HL-60/S4 treated with phorbol 12-myristate 13-acetate at 8.2 ng/mL for 4 days and 3 days (cell line): ENCODE data around the gene GBX1.

Experiments used
- in situ Hi-C: fragments of 300-500 bp; cut with MboI; formaldehyde crosslinking; loops from 2 replicates; pipeline ENCODE4 v1.15.0; 2022; ENCODE audit warnings: low sequenced_read_pairs

The GBX1 gene

DNA sequence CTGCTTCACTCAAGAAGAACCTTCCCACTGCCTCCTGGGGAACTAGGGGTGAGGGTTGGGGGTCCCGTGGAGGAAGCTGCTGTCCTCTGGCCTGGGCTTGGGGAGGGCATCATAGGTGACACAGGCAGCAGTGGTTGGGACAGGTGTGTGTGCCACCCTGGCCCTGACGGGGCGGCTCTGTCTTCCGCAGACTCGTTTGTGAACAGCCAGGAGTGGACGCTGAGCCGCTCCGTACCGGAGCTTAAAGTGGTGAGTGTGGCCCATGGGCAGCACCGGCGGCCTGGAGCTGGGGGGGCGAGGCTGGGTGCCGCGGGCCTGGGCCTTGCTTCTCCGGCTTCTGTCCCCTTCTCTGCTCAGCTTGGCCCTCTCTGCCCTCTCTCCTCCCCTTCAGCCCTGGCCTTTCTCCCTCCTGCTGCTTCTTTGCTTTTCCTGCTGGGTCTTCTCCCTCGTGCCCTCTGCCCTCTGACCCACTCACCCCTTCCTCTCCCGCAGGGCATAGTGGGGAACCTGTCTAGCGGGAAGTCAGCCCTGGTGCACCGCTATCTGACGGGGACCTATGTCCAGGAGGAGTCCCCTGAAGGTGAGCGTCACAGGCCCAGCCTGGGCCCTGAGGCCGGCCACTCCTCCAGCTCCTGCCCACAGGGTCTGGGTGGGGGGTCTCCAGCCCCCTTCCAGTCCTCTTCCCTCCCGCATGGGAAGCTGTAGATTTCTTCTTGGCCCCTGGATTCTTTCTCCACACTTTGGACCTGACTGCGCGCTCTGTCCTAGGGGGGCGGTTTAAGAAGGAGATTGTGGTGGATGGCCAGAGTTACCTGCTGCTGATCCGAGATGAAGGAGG lies 50.7 kb downstream of the GBX1 start:
- in situ Hi-C loops = loop anchor here (25.0 kb wide), 1 partner anchor 330 kb away; no protein-coding TSS in a partner anchor

DNA sequence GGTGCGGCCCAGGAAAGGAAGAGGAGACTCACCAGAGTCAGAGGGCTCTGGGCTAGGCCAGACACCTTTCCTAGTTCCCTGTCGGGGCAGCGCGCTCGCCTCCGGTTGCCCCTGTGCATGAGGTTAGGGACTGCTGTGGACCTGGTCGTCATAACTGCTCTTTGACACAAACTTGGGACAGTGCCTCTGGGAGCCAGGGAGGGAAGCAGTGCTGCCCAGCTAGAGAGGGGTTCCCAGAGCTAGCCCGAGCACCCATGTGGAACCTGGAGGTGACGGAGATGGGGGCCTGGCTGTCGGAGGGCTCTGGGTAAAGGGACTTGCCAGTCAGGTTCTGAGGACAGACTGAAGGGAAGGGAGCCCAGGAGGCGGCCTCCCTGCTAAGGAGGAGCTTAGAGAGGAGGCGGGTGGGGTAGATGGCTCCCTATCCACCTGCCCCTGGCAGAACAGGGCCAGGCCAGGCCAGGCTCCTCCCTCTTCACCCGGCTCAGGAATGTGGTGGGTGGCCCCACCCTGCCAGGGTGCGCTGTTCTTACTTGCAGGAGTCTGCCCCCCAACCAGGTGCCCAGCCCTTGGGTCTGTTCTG lies 51.6 kb downstream of the GBX1 start:
- in situ Hi-C loops = loop anchor here (25.0 kb wide), 1 partner anchor 329 kb away; no protein-coding TSS in a partner anchor

DNA sequence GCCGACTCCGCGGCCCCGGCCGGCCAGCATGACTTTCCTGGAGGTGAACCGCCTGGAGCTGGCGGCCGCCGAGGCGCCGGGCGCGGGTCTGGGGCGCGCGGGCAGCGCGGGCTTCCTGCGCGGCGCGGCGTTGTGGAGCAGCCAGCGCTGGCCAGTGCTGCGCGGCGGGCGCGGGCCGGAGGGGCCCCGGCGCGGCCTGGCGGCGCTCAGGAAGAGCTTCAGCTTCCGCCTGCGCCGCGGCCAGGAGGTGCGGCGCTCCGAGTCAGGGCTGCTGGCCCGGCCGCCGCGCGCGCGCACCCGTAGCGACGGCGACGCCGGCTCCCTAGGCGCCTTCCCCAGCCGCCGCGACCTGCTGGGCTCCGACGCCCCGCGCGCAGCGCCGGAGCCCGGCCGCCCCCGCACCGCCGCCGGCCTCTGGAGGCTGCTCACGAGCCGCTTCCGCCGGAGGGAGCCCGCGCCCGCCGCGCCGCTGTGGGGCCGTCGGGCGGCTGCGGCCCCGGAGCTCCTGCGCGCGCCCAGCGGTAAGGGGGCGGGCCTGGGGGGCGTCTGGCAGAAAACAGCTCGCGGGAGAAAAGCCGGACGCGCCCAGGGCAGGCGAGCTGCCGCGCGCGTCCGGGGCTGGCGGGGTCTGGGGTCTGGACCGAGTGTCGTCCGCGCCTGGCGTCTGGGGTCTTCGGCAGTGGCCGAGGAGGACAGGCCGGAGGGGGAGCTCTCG lies 52.2 kb downstream of the GBX1 start:
- in situ Hi-C loops = loop anchor here (25.0 kb wide), 1 partner anchor 328 kb away; no protein-coding TSS in a partner anchor

DNA sequence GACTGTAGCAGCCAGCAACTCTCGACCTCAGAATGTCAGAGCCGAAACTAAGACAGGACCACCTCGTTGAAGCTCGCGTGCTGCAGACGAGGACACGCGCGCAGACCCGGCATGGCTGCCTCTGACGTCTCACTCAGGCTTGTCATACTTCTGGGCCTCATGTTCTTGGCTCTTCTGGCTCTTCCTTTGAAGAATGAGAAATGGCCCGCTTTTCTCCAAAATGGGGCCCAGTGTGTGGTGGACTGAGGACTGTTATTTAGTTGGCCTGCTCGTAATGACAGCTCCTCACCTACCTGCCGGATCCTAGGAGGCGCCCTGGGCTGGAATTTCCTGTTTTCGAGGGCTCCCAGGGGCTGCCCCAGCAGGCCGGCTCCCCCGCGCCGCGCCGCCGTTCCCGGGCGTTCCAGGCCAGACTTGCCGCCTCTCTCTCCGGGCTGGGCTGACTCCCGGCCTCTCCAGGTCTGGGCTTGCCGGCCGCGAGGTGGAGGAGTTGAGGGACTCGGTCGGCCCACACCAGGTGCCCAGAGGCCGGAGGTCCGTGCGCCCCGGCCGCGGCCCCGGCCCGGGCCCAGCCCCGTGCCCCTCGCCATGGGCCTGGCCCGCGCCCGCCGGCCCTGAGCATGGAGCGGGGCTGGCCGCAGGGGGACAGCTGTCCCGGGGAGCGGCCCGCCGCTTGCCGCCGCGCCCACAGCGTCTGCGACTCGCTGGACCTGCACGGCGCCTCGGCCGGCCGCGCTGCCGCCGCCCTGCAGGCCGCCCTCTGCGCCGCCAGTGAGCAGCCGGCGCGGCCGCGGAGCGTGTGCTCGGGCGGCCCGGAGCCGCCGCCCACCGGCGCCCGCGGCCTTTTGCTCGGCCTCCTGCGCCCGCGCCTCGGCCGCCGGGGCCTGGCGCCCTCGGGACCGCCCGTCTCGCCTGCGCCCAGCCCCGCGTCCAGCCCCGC lies 53.1 kb downstream of the GBX1 start:
- in situ Hi-C loops = loop anchor here (25.0 kb wide), 1 partner anchor 327 kb away; no protein-coding TSS in a partner anchor

DNA sequence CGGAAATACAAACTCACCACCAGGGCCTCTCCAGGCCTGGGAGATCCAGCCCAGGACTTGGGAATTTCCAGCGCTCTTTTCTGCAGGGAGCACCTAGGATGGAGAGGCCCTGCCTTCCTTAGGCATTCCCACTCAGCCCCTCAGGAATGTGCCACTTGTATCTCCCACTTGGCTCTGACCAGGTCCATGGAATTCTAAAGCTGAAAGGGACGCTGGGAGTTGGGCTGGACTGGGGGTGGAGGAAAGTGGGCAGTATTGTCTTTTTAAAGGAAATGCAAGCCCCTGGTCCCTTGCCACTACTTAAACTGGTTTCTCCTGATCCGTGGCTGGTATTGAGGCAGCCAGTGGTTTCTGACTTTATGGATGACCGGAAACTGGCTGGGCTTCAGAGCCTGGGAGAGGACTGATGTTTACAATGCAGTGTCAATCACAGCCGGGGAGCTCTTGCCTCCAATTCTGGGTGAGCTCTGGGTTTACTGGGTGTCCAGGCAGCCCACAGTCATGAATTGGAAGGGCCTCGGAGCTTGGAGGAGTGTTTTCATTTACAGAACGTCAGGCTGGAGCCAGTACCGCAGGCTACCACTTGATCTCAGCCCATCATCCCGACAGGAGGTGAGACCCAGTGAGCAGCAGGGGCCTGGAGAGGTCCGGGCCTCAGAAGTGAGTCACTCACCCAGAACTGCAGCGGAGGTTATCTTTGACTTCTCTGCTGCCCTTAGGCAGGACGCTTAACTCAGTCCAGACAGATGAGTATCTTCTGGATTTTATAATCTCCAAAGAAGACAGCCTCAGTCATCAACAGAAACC lies 53.9 kb downstream of the GBX1 start:
- in situ Hi-C loops = loop anchor here (25.0 kb wide), 1 partner anchor 326 kb away; no protein-coding TSS in a partner anchor

DNA sequence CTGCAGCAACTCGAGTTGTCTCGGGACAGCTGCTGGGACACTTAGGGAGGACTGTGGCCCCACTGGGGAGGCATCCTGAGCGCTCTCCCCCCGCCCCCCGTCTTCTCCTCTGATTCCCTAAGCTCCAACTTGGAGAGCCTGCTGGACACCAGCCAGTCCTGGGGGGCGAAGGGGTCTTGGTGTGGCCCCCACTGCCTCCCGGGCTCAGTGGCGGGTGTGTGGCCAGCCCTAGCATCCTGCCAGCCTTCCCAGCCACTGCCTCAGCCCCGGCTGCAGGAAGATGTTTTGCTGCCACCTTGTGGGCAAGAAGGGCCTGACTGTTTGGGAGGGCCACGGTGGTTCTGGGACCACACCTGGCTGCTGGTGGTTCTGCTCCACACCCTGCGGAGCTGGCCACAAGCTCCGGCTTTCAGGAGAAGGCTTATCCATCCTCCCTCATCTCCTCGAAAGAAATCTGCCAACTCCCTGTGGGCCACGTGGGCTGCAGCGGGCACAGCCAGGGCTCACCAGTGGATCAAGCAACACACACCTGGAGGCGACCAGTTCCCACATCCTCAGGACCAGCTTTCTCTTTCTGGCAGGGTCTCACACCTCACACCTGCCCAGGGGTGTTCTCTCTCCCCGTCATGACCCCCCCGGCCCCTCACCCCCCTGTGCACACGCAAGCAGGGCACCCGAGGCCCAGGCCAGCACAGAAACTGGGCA lies 56.4 kb downstream of the GBX1 start:
- in situ Hi-C loops = loop anchor here (25.0 kb wide), 1 partner anchor 324 kb away; no protein-coding TSS in a partner anchor

DNA sequence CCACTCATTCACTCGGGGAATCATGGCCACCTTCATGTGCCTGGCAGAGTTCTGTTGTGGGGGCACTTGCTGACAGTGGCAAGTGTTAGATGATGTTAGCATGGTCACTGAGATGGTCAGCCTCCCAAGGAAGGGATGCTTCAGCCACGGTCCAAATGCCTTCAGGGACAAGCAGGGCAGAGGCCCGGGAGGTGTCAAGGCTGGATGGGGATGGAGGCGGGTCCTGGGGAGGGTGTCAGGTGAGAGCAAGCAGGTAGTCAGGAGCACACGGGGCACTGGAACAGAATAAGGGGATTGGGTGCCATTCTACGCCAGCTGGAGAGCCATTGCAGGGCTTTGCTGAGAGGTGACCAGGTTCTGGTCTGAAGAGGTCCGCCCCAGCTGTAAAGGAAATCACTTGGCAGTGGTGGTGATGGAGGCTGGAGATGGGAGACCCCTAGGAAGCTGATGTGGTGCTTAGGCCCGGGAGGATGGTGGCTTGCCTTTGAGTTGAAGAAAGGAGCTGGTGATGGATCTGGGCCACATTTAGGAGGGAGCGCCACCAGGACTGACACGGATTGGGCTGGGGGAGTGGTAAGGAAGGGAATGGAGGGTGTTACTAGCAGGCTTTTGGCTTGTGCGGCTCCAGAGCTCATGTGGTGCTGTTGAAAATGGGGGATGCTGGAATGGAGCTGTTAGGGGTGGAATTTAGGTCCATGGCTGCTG lies 57.1 kb downstream of the GBX1 start:
- in situ Hi-C loops = loop anchor here (25.0 kb wide), 1 partner anchor 323 kb away; no protein-coding TSS in a partner anchor

DNA sequence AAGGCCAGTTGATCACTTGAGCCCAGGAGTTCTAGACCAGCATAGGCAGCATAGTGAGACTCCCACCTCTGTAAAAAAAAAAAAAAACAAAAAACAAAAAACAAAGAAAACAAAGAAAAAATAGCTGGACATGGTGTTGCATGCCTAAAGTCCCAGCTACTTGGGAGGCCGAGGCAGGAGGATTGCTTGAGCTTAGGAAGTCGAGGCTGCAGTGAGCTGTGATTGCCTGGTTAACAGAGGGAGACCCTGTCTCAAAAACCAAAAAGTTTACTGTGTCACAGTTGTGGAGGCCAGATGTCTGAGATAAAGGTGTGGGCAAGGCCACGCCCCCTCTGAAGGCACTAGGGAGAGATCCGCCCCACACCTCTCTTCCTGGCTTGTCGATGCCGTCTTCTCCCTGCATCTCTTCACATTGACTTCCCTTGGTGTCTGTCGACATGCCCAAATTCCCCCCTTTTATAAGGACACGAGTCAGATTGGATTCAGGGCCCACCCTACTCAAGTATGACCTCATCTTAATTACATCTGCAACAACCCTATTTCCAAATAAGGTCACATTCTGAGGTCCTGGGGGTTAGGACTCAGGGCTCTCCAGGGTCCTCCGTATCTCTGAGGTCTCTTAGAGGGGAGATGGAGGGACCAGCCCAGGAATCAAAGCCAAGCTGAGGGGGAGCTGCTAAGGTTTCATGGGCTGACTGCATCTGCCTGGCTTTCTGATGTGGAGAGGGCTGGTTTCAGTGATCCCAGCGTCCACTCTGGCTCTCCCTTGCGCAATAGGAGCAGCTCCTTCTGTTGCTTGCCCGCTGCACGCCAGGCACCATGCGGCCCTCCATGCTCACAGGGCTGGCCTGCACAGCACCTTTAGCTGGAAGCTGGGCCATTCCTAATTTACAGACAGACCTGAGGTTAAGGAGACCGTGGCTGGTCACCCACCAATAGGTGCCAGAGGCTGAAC lies 58.1 kb downstream of the GBX1 start:
- in situ Hi-C loops = loop anchor here (25.0 kb wide), 1 partner anchor 322 kb away; no protein-coding TSS in a partner anchor

DNA sequence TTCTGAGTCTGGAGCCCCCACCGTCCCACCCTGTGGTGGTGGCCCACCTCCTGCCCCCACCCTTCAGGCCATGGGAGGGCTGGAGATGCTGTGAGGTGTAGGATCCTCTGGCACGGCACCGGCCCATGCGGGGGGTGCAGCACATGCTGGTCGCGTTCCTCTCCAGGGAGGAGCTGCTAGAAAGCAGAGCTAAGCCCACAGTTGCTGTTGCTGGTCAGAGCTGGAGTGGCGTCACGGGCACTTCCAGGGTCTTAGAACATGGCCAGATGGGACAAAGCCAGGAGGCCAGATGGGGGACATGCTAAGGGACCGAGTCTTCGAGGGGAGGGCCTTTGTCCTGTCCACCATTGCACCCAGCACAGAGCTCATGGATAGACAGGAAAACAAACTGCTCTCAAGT lies 59.6 kb downstream of the GBX1 start:
- in situ Hi-C loops = loop anchor here (25.0 kb wide), 1 partner anchor 321 kb away; no protein-coding TSS in a partner anchor

DNA sequence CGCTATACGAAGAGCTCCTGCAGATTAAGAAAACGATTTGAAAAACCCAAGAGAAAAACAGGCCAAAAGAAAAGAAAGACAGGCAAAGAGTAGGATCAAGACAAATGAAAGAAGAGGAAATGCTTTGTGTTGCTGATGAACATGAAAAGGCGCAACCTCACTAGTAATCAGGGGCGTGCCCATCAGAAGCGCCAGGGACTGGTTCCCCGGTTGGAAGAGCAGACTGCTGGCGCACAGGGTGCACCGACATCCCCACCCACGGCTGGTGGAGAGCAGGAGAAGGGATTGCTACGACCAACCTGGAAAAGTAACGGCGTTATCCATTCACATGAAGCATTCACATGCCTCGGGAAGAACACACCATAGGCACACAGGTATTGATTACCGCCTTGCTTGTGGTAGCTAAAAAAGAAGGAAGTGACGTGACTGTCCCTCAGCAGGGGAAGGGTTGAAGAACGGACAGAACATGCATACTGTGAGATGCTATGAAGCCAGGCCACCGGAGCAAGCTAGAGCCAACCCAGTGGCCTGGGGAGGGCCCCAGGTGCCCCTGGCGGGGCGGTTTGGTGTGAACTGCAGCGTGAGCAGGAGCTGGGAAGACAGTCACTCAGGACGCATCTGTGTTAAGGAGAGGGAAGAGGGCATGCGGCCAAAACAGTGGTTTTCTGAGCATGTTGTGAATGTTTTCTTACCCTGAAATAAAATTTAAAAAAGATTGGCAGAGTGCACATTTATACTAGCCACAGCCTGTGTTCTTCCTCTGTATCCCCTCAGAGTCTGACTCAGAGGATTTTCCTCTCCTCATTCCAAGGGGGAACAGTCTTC lies 62.9 kb downstream of the GBX1 start:
- in situ Hi-C loops = loop anchor here (25.0 kb wide), 1 partner anchor 317 kb away; no protein-coding TSS in a partner anchor

DNA sequence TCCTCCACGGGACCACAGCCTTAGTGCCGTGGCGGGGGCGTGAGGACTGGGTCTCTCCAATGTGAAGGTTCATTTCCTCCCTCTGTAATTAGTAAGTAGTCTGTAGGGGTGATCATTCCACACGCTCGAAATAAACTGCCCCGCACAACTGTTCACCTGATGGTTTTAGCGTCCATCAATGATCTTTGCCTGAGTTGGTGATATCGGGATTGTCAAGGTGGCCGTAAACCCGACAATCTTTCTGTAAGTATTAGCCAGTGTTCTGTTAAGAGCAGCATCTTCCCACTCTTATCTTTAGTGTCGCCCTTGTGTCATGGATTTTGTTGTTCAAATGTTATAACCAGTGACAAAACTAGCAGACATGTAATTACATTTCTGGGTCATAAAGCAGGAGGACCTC lies 63.5 kb downstream of the GBX1 start:
- in situ Hi-C loops = loop anchor here (25.0 kb wide), 1 partner anchor 317 kb away; no protein-coding TSS in a partner anchor

DNA sequence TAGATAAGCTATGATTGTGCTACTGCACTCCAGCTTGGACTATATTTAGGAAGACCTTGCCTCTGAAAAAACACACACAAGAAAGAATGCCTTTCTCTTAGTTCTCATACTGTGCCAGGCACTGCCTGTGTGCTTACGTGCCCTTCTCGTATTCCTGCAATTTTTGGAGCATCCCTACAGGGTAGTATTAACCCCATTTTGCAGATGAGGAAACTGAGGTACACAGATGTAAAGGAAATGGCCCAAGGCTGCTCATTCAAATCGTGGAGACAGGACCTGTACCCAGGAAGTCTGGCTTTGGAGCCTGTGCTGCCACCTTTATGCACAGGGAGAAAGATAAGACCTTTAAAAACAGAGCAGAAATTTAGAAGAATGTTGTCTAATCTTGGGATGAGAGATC lies 64.5 kb downstream of the GBX1 start:
- in situ Hi-C loops = loop anchor here (25.0 kb wide), 1 partner anchor 316 kb away; no protein-coding TSS in a partner anchor

DNA sequence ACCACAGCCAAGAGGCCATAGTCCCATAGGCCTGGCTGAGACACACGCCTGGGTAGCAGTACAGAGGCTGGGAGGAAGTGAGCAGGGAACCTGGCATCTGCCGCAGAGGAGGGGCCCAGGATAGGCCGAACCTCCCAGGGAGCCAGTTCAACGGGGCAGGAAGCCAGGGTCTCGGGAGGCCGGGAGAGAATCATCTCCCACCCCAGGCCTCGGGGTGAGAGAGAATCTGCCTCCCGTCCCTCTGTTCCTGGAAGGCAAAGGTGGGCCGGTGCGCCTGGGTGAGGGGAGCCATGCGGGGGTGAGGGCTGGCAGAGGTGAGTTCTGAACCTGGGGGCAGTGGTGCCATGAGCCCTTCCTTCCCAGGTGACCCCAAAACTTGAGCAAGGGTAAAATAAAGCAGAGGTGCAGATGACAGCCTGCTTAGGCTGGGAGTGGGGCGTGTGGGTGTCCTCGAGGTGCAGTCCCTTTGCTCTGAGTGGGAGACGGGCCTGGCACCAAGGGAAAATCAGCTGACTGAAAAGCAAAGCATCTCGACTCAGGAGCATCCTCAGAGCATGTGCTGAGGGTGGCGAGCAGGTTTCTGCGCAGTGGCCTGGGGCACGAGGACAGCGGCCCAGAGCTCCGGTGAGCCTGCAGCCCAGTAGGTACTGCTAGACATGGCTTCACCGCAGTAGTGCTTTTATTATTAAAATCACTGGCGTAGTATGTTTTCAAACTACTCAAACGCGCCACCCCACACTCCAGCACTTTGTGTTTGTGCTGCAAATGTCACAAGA lies 65.7 kb downstream of the GBX1 start:
- in situ Hi-C loops = loop anchor here (25.0 kb wide), 1 partner anchor 315 kb away; no protein-coding TSS in a partner anchor

DNA sequence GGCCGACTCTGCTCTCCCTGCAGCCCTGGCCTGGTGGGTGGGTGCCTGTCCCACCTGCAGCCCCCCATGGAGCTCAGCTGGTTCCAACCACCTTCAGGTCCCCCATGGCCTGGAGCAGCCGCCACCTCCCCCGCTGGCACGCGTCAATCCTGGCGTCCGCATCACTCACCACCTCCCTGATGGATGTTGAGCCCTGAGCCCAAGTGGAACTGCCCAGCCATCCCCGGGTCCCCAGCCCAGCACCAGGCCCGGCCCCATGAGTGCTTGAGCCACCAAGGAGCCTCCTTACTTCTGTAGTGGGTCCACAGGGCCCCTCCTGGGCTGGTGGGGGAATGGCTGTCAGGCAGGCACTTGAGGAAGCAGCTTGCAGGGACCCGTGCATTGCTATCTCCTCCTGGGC lies 66.6 kb downstream of the GBX1 start:
- in situ Hi-C loops = loop anchor here (25.0 kb wide), 1 partner anchor 314 kb away; no protein-coding TSS in a partner anchor
